SK-N-SH (cell line): Measurements from ENCODE around the gene SMC1B. TPM values are rescaled to one million over a fixed set of nuclear protein-coding genes. Genes with fewer than 3 reads are reported as not detected.
A peak's percentile ranks its signal among the peaks of the same experiment; 100 is the strongest.
"Not testable (repeated sequence)": the region's sequence is repeated elsewhere in the genome, so short reads cannot be mapped to it uniquely, and the experiment has no call there.

ENCODE experiments used
- CTCF ChIA-PET: fragments of 300-600, 350-600 bp; formaldehyde crosslinking; extraction: SDS; loops from one replicate; lab custom pipeline; 2021; lab: Yijun Ruan, JAX
- POLR2A ChIA-PET: fragments of 350-600 bp; sonication (Branson Sonifier 250); formaldehyde crosslinking; extraction: SDS; loops from one replicate; lab custom pipeline; 2020; ENCODE audit warnings: antibody characterized with exemption, inconsistent platforms; lab: Yijun Ruan, JAX
- DNase-seq: peaks from one replicate; pipeline ENCODE4 v3.0.0; 2012
- H2AFZ ChIP-seq: fragments of 200-600 bp; sonication (generic); 2 replicates; pipeline ENCODE4 v1.8.1; 2016; ENCODE audit warnings: antibody characterized with exemption, mild to moderate bottlenecking, low read depth
- H3F3A ChIP-seq: fragments of 200-600 bp; sonication (generic); replicated peaks from 2 replicates; pipeline ENCODE3; 2016; ENCODE audit warnings: antibody characterized with exemption, mild to moderate bottlenecking; ENCODE audit not compliant: insufficient read depth
- H3K27ac ChIP-seq, 2 experiments: fragments of 200-500 bp in 1 of 2; fragments of 200-600 bp in 1 of 2; sonication (Bioruptor generic) in 1 of 2; sonication (generic), shearing (Covaris generic) in 1 of 2; 2 replicates each; pipeline versions ENCODE4 v1.5.1 to v1.6.1; 2014 to 2016; ENCODE audit warnings: low read depth in 2 of 2, inconsistent platforms in 1 of 2, low read length in 1 of 2, mild to moderate bottlenecking in 1 of 2, mixed read lengths in 1 of 2
- H3K27me3 ChIP-seq: fragments of 200-600 bp; sonication (generic), shearing (Covaris generic); 2 replicates; pipeline ENCODE4 v1.6.1; 2016; ENCODE audit warnings: mixed run types; ENCODE audit not compliant: insufficient read depth
- H3K36me3 ChIP-seq, 2 experiments: fragments of 200-500 bp in 1 of 2; fragments of 200-600 bp in 1 of 2; sonication (Bioruptor generic) in 1 of 2; sonication (generic) in 1 of 2; replicated peaks in 1 of 2; 2 replicates each; pipeline versions ENCODE3 to v1.5.1; 2014 to 2016; ENCODE audit warnings: low read length in 1 of 2, mild to moderate bottlenecking in 1 of 2; ENCODE audit not compliant: insufficient read depth in 2 of 2, control insufficient read depth in 1 of 2
- H3K4me1 ChIP-seq, 2 experiments: fragments of 200-500 bp in 1 of 2; fragments of 200-600 bp in 1 of 2; sonication (Bioruptor generic) in 1 of 2; sonication (generic), shearing (Covaris generic) in 1 of 2; 2 replicates each; pipeline versions ENCODE4 v1.5.1 to v1.6.1; 2014 to 2016; ENCODE audit warnings: low read depth in 1 of 2, low read length in 1 of 2, mixed run types in 1 of 2; ENCODE audit not compliant: insufficient read depth in 2 of 2, control insufficient read depth in 1 of 2
- H3K4me2 ChIP-seq: fragments of 200-600 bp; sonication (generic), shearing (Covaris generic); 2 replicates; pipeline ENCODE4 v1.6.1; 2017; ENCODE audit warnings: mixed run types
- H3K4me3 ChIP-seq, 2 experiments: fragments of 200-500 bp in 1 of 2; fragments of 200-600 bp in 1 of 2; sonication (Bioruptor generic) in 1 of 2; sonication (generic), shearing (Covaris generic) in 1 of 2; 2 replicates each; pipeline versions ENCODE4 v1.5.1 to v1.8.1; 2014 to 2016; ENCODE audit warnings: low read depth in 2 of 2, inconsistent platforms in 1 of 2, low read length in 1 of 2, mild to moderate bottlenecking in 1 of 2, mixed read lengths in 1 of 2, moderate library complexity in 1 of 2
- H3K79me2 ChIP-seq: fragments of 200-600 bp; sonication (generic); 2 replicates; pipeline ENCODE4 v1.8.1; 2017; ENCODE audit warnings: mild to moderate bottlenecking; ENCODE audit not compliant: insufficient read depth
- H3K9ac ChIP-seq: fragments of 200-600 bp; sonication (generic); 2 replicates; pipeline ENCODE4 v1.6.1; 2017; ENCODE audit warnings: mixed run types
- H3K9me2 ChIP-seq: fragments of 200-600 bp; sonication (generic); 2 replicates; pipeline ENCODE4 v1.6.1; 2017; ENCODE audit warnings: mixed run types
- H3K9me3 ChIP-seq: fragments of 200-600 bp; sonication (generic); 2 replicates; pipeline ENCODE4 v1.6.1; 2017; ENCODE audit warnings: mixed run types, mild to moderate bottlenecking, moderate library complexity
- H4K20me1 ChIP-seq: fragments of 200-600 bp; sonication (generic); 2 replicates; pipeline ENCODE4 v1.6.1; 2017; ENCODE audit warnings: mild to moderate bottlenecking, mixed run types; ENCODE audit not compliant: insufficient read depth
- CHD2 ChIP-seq: fragments of 150-350 bp; IDR thresholded peaks from 2 replicates; pipeline ENCODE4 v1.6.1; 2018; ENCODE audit warnings: low read length; ENCODE audit not compliant: partially characterized antibody
- FOXJ3 ChIP-seq: sonication (generic); formaldehyde crosslinking; IDR thresholded peaks from 2 replicates; pipeline ENCODE4 v1.5.1; 2020; ENCODE audit warnings: mild to moderate bottlenecking, missing genetic modification reagents
- GABPA ChIP-seq: IDR thresholded peaks from 2 replicates; pipeline ENCODE4 v1.4.0; 2012; ENCODE audit warnings: low read depth, mild to moderate bottlenecking
- IRF3 ChIP-seq: fragments of 150-350 bp; IDR thresholded peaks from 2 replicates; pipeline ENCODE4 v1.6.1; 2016; ENCODE audit warnings: mild to moderate bottlenecking, low read depth, low read length
- MAX ChIP-seq: IDR thresholded peaks from 2 replicates; pipeline ENCODE4 v1.4.0; 2012; ENCODE audit warnings: low read depth
- MEF2A ChIP-seq: IDR thresholded peaks from 2 replicates; pipeline ENCODE4 v1.4.0; 2012; ENCODE audit warnings: low read depth, borderline replicate concordance
- MXI1 ChIP-seq: IDR thresholded peaks from 2 replicates; pipeline ENCODE4 v1.6.1; 2012; ENCODE audit warnings: mild to moderate bottlenecking, low read depth, low read length, improper control_type of control experiment
- PBX3 ChIP-seq: IDR thresholded peaks from 2 replicates; pipeline ENCODE4; 2012
- POLR2AphosphoS5 ChIP-seq: IDR thresholded peaks from 2 replicates; pipeline ENCODE4 v1.6.1; 2012; ENCODE audit warnings: low read depth, low read length
- RCOR1 ChIP-seq: fragments of 150-350 bp; IDR thresholded peaks from 2 replicates; pipeline ENCODE4 v1.6.1; 2017; ENCODE audit warnings: antibody characterized with exemption, low read length
- REST ChIP-seq: IDR thresholded peaks from 2 replicates; pipeline ENCODE4 v1.6.1; 2012; ENCODE audit warnings: mild to moderate bottlenecking, low read depth, low read length, moderate library complexity
- RFX5 ChIP-seq: IDR thresholded peaks from 2 replicates; pipeline ENCODE4 v1.6.1; 2012; ENCODE audit warnings: mild to moderate bottlenecking, improper control_type of control experiment, low read length
- TEAD4 ChIP-seq: IDR thresholded peaks from 2 replicates; pipeline ENCODE4 v1.4.0; 2012; ENCODE audit warnings: mild to moderate bottlenecking, borderline replicate concordance; ENCODE audit not compliant: insufficient read depth
- YY1 ChIP-seq: IDR thresholded peaks from 2 replicates; pipeline ENCODE4 v1.4.0; 2012; ENCODE audit warnings: low read depth, mild to moderate bottlenecking
- WGBS: methylation state at CpG from one replicate; pipeline ENCODE4 v1.1.6; 2017; ENCODE audit warnings: low lambda C conversion rate; 5-methylcytosine and 5-hydroxymethylcytosine counted together
- polyA plus RNA-seq, 3 experiments: library from polyadenylated mRNA; depleted of rRNA; stranded (reverse); fragments of >200 nt; gene quantifications; 2 replicates each; pipeline ENCODE4 v1.2.3, GENCODE V29; 2012
- TF ChIP-seq, protein P1 (sequence below): IDR thresholded peaks from 2 replicates; pipeline ENCODE4 v1.4.0; 2012; ENCODE audit warnings: low read depth, borderline replicate concordance

Gene SMC1B
- polyA plus RNA-seq, 1 of the 3 experiments (the other 2 are of a cell fraction), result not detected

- no peak for TF ChIP-seq REST
- TF ChIP-seq FOXJ3 (CRISPR knock-in tag), result peak; percentile 98
- peak; percentile 97 for TF ChIP-seq MXI1
- TF ChIP-seq RCOR1, result peak; percentile 93
- no peak for TF ChIP-seq PBX3
- TF ChIP-seq IRF3, result no peak
- no peak for TF ChIP-seq YY1
- TF ChIP-seq TEAD4, result no peak
- no peak for TF ChIP-seq RFX5
- TF ChIP-seq POLR2AphosphoS5, result no peak
- TF ChIP-seq GABPA, result no peak
- no peak for TF ChIP-seq MAX
Measured at GRCh38 chr22:45329530-45329936, 83.9 kb downstream of the SMC1B start (continued).

GRCh38 chr22:45328822-45329529 lies 84.4 kb downstream of the SMC1B start:
- 77% methylated on average over 8 of the region's 8 CpGs for WGBS
- H3K36me3 ChIP-seq, result peaks cover 0 to 20% of the 10 kb centered on the region in 2 experiments
- TF ChIP-seq, protein P1, sequence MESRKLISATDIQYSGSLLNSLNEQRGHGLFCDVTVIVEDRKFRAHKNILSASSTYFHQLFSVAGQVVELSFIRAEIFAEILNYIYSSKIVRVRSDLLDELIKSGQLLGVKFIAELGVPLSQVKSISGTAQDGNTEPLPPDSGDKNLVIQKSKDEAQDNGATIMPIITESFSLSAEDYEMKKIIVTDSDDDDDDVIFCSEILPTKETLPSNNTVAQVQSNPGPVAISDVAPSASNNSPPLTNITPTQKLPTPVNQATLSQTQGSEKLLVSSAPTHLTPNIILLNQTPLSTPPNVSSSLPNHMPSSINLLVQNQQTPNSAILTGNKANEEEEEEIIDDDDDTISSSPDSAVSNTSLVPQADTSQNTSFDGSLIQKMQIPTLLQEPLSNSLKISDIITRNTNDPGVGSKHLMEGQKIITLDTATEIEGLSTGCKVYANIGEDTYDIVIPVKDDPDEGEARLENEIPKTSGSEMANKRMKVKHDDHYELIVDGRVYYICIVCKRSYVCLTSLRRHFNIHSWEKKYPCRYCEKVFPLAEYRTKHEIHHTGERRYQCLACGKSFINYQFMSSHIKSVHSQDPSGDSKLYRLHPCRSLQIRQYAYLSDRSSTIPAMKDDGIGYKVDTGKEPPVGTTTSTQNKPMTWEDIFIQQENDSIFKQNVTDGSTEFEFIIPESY, result no peak
- TF ChIP-seq CHD2 (peak; percentile 45), MEF2A (no peak), RFX5 (no peak), MXI1 (peak; percentile 96)
- H3K4me2 ChIP-seq, result no peak overlapping the region
- H3K9ac ChIP-seq, result no peak overlapping the region
- H3K9me3 ChIP-seq, result no peaks in the 10 kb centered on the region
- peak overlapping the region; percentile 17 to 95; a peak in 3 of 4 replicates for H3K27ac ChIP-seq
- H3K79me2 ChIP-seq, result no peaks in the 10 kb centered on the region
- CTCF ChIA-PET, result interaction anchor here (0.8 to 1.1 kb wide), 2 partner anchors 18 to 113 kb away, joined by 3 read pairs; no protein-coding TSS in a partner anchor
- H3K4me3 ChIP-seq, result no peak overlapping the region
- H3K4me1 ChIP-seq, result peaks cover 0 to 34% of the 10 kb centered on the region in 2 experiments; a peak in 2 of 4 replicates
- H2AFZ ChIP-seq, result no peak overlapping the region
- H3K27me3 ChIP-seq, result no peaks in the 10 kb centered on the region
- H3K9me2 ChIP-seq, result no peaks in the 10 kb centered on the region
- H3F3A ChIP-seq, result peaks cover 6% of the 10 kb centered on the region
- peak; percentile 77 for DNase-seq
- H4K20me1 ChIP-seq, result no peaks in the 10 kb centered on the region
- POLR2A ChIA-PET, result interaction anchor here (0.6 kb wide), 1 partner anchor 48 kb away, joined by 3 read pairs; no protein-coding TSS in a partner anchor

DNA sequence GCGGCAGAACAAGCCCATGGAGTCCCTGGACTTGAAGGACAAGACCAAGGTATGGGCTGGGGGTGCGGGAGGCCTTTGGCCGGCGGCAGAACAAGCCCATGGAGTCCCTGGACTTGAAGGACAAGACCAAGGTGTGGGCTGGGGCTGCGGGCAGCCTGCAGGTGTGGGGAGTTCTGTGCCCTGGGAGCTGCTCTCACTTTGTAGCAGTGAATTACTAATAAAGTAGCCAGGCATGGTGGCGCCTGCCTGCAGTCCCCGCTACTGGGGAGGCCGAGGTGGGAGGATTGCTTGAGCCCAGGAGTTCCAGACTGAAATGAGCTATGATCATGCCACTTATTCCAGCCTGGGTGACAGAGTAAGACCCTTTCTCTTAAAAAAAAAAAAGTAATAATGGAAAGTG lies 85.1 kb downstream of the SMC1B start:
- Histone ChIP-seq H3K27ac (peak overlapping the region in 1 of 2 experiments; percentile 95; a peak in 2 of 4 replicates), H3K36me3 (peaks cover 2 to 24% of the 10 kb centered on the region in 2 experiments), H3K4me1 (peaks cover 0 to 34% of the 10 kb centered on the region in 2 experiments; a peak in 2 of 4 replicates)
- CTCF ChIA-PET, result interaction anchor here (0.8 kb wide), 1 partner anchor 17 kb away, joined by 3 read pairs; no protein-coding TSS in a partner anchor
- H3K4me2 ChIP-seq, H2AFZ ChIP-seq, H3K4me3 ChIP-seq, H3F3A ChIP-seq, H3K9me3 ChIP-seq, H3K9ac ChIP-seq, H3K27me3 ChIP-seq, H4K20me1 ChIP-seq, DNase-seq, POLR2A ChIA-PET, H3K9me2 ChIP-seq, H3K79me2 ChIP-seq: not testable (repeated sequence)
- WGBS, result 100% methylated on average over 3 of the region's 8 CpGs
